SK-N-SH (cell line): ENCODE measurements around the gene ZNF324B. TPM values are rescaled to one million over a fixed set of nuclear protein-coding genes. Genes with fewer than 3 reads are reported as not detected.
"Not testable (repeated sequence)": the region's sequence is repeated elsewhere in the genome, so short reads cannot be mapped to it uniquely, and the experiment has no call there.

Experiments used
- CTCF ChIA-PET: fragments of 300-600, 350-600 bp; formaldehyde crosslinking; extraction: SDS; loops from one replicate; lab custom pipeline; 2021; lab: Yijun Ruan, JAX
- POLR2A ChIA-PET: fragments of 350-600 bp; sonication (Branson Sonifier 250); formaldehyde crosslinking; extraction: SDS; loops from one replicate; lab custom pipeline; 2020; ENCODE audit warnings: antibody characterized with exemption, inconsistent platforms; lab: Yijun Ruan, JAX
- DNase-seq: peaks from one replicate; pipeline ENCODE4 v3.0.0; 2012
- H2AFZ ChIP-seq: fragments of 200-600 bp; sonication (generic); 2 replicates; pipeline ENCODE4 v1.8.1; 2016; ENCODE audit warnings: antibody characterized with exemption, mild to moderate bottlenecking, low read depth
- H3F3A ChIP-seq: fragments of 200-600 bp; sonication (generic); replicated peaks from 2 replicates; pipeline ENCODE3; 2016; ENCODE audit warnings: antibody characterized with exemption, mild to moderate bottlenecking; ENCODE audit not compliant: insufficient read depth
- H3K27ac ChIP-seq, 2 experiments: fragments of 200-500 bp in 1 of 2; fragments of 200-600 bp in 1 of 2; sonication (Bioruptor generic) in 1 of 2; sonication (generic), shearing (Covaris generic) in 1 of 2; 2 replicates each; pipeline versions ENCODE4 v1.5.1 to v1.6.1; 2014 to 2016; ENCODE audit warnings: low read depth in 2 of 2, inconsistent platforms in 1 of 2, low read length in 1 of 2, mild to moderate bottlenecking in 1 of 2, mixed read lengths in 1 of 2
- H3K27me3 ChIP-seq: fragments of 200-600 bp; sonication (generic), shearing (Covaris generic); 2 replicates; pipeline ENCODE4 v1.6.1; 2016; ENCODE audit warnings: mixed run types; ENCODE audit not compliant: insufficient read depth
- H3K36me3 ChIP-seq, 2 experiments: fragments of 200-500 bp in 1 of 2; fragments of 200-600 bp in 1 of 2; sonication (Bioruptor generic) in 1 of 2; sonication (generic) in 1 of 2; replicated peaks in 1 of 2; 2 replicates each; pipeline versions ENCODE3 to v1.5.1; 2014 to 2016; ENCODE audit warnings: low read length in 1 of 2, mild to moderate bottlenecking in 1 of 2; ENCODE audit not compliant: insufficient read depth in 2 of 2, control insufficient read depth in 1 of 2
- H3K4me1 ChIP-seq, 2 experiments: fragments of 200-500 bp in 1 of 2; fragments of 200-600 bp in 1 of 2; sonication (Bioruptor generic) in 1 of 2; sonication (generic), shearing (Covaris generic) in 1 of 2; 2 replicates each; pipeline versions ENCODE4 v1.5.1 to v1.6.1; 2014 to 2016; ENCODE audit warnings: low read depth in 1 of 2, low read length in 1 of 2, mixed run types in 1 of 2; ENCODE audit not compliant: insufficient read depth in 2 of 2, control insufficient read depth in 1 of 2
- H3K4me2 ChIP-seq: fragments of 200-600 bp; sonication (generic), shearing (Covaris generic); 2 replicates; pipeline ENCODE4 v1.6.1; 2017; ENCODE audit warnings: mixed run types
- H3K4me3 ChIP-seq, 2 experiments: fragments of 200-500 bp in 1 of 2; fragments of 200-600 bp in 1 of 2; sonication (Bioruptor generic) in 1 of 2; sonication (generic), shearing (Covaris generic) in 1 of 2; 2 replicates each; pipeline versions ENCODE4 v1.5.1 to v1.8.1; 2014 to 2016; ENCODE audit warnings: low read depth in 2 of 2, inconsistent platforms in 1 of 2, low read length in 1 of 2, mild to moderate bottlenecking in 1 of 2, mixed read lengths in 1 of 2, moderate library complexity in 1 of 2
- H3K79me2 ChIP-seq: fragments of 200-600 bp; sonication (generic); 2 replicates; pipeline ENCODE4 v1.8.1; 2017; ENCODE audit warnings: mild to moderate bottlenecking; ENCODE audit not compliant: insufficient read depth
- H3K9ac ChIP-seq: fragments of 200-600 bp; sonication (generic); 2 replicates; pipeline ENCODE4 v1.6.1; 2017; ENCODE audit warnings: mixed run types
- H3K9me2 ChIP-seq: fragments of 200-600 bp; sonication (generic); 2 replicates; pipeline ENCODE4 v1.6.1; 2017; ENCODE audit warnings: mixed run types
- H3K9me3 ChIP-seq: fragments of 200-600 bp; sonication (generic); 2 replicates; pipeline ENCODE4 v1.6.1; 2017; ENCODE audit warnings: mixed run types, mild to moderate bottlenecking, moderate library complexity
- H4K20me1 ChIP-seq: fragments of 200-600 bp; sonication (generic); 2 replicates; pipeline ENCODE4 v1.6.1; 2017; ENCODE audit warnings: mild to moderate bottlenecking, mixed run types; ENCODE audit not compliant: insufficient read depth
- CTCF ChIP-seq: fragments of 200-600 bp; sonication (generic); IDR thresholded peaks from 2 replicates; pipeline ENCODE4 v1.6.1; 2017; ENCODE audit warnings: antibody characterized with exemption, mild to moderate bottlenecking, moderate library complexity
- GABPA ChIP-seq: IDR thresholded peaks from 2 replicates; pipeline ENCODE4 v1.4.0; 2012; ENCODE audit warnings: low read depth, mild to moderate bottlenecking
- GATA2 ChIP-seq: sonication (generic); formaldehyde crosslinking; IDR thresholded peaks from 2 replicates; pipeline ENCODE4 v1.5.0; 2020; ENCODE audit warnings: mild to moderate bottlenecking, missing genetic modification reagents
- NFIC ChIP-seq: IDR thresholded peaks from 2 replicates; pipeline ENCODE4 v1.4.0; 2012; ENCODE audit warnings: borderline replicate concordance
- NRF1 ChIP-seq: IDR thresholded peaks from 2 replicates; pipeline ENCODE4 v1.6.1; 2012; ENCODE audit warnings: low read depth, mild to moderate bottlenecking, low read length
- PBX3 ChIP-seq: IDR thresholded peaks from 2 replicates; pipeline ENCODE4; 2012
- RAD21 ChIP-seq: IDR thresholded peaks from 2 replicates; pipeline ENCODE4 v1.6.1; 2012; ENCODE audit warnings: mild to moderate bottlenecking, low read length
- TAF1 ChIP-seq: IDR thresholded peaks from 2 replicates; pipeline ENCODE4 v1.6.1; 2012; ENCODE audit warnings: low read depth, mild to moderate bottlenecking, low read length, moderate library complexity, borderline replicate concordance
- WGBS: methylation state at CpG from one replicate; pipeline ENCODE4 v1.1.6; 2017; ENCODE audit warnings: low lambda C conversion rate; 5-methylcytosine and 5-hydroxymethylcytosine counted together
- polyA plus RNA-seq, 3 experiments: library from polyadenylated mRNA; depleted of rRNA; stranded (reverse); fragments of >200 nt; gene quantifications; 2 replicates each; pipeline ENCODE4 v1.2.3, GENCODE V29; 2012

Gene ZNF324B
- polyA plus RNA-seq, 1 of the 3 experiments (the other 2 are of a cell fraction): 2.9 TPM

GRCh38 chr19:58484349-58484748 lies 32.9 kb downstream of the ZNF324B start:
- TF ChIP-seq CTCF: peak; percentile 30; the same call in 1 of the 2 replicates
- DNase-seq, H3K4me1 ChIP-seq, H3K27me3 ChIP-seq, H4K20me1 ChIP-seq, H3K79me2 ChIP-seq, H3F3A ChIP-seq, H3K9ac ChIP-seq, H3K9me2 ChIP-seq, H3K4me2 ChIP-seq, H2AFZ ChIP-seq, H3K4me3 ChIP-seq, POLR2A ChIA-PET, H3K27ac ChIP-seq, H3K9me3 ChIP-seq: not testable (repeated sequence)
- CTCF ChIA-PET: interaction anchor here (0.8 to 1.4 kb wide), 2 partner anchors 11 to 35 kb away, joined by 3 to 4 read pairs; no protein-coding TSS in a partner anchor
- 85% methylated on average over 5 of the region's 5 CpGs for WGBS
- peaks cover 0 to 12% of the 10 kb centered on the region in 2 experiments for H3K36me3 ChIP-seq

DNA sequence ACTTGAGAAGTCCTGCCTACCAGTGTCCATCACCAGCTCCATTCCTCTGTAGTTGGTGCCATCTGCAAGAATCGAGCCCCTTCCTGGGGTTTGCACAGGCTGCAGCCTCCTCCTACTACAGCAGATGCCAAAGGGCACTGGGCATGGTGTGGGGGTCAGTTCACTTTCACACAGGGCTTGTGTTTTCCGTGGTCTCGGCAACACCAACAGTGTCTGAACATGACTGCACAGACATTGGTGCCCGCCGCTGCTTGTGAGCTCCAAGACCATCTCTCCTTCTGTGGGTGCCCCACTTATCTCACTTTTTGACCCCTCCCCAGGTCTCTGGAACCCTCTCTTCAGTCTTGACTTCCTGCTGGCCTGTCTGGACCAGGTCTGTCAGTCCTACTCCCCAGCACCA lies 40.0 kb downstream of the ZNF324B start:
- no peak overlapping the region for H3K4me2 ChIP-seq
- H3K79me2 ChIP-seq: no peaks in the 10 kb centered on the region
- DNase-seq: no peak
- ChIA-PET POLR2A (no interaction called here), CTCF (no interaction called here)
- H3K27ac ChIP-seq: no peak overlapping the region
- no peak for TF ChIP-seq NFIC
- TF ChIP-seq GATA2 (CRISPR knock-in tag): no peak
- TF ChIP-seq NRF1: no peak
- no peak for TF ChIP-seq TAF1
- TF ChIP-seq PBX3: no peak
- TF ChIP-seq GABPA: no peak
- H3K9ac ChIP-seq: no peak overlapping the region
- H2AFZ ChIP-seq: no peak overlapping the region
- no peaks in the 10 kb centered on the region for H3F3A ChIP-seq
- 88% methylated on average over 5 of the region's 5 CpGs for WGBS
- no peaks in the 10 kb centered on the region for H3K9me2 ChIP-seq
- no peak overlapping the region for H3K4me3 ChIP-seq
- H3K27me3 ChIP-seq: no peaks in the 10 kb centered on the region
- H4K20me1 ChIP-seq: no peaks in the 10 kb centered on the region
- H3K36me3 ChIP-seq: no peaks in the 10 kb centered on the region
- no peaks in the 10 kb centered on the region for H3K4me1 ChIP-seq
- no peaks in the 10 kb centered on the region for H3K9me3 ChIP-seq

DNA sequence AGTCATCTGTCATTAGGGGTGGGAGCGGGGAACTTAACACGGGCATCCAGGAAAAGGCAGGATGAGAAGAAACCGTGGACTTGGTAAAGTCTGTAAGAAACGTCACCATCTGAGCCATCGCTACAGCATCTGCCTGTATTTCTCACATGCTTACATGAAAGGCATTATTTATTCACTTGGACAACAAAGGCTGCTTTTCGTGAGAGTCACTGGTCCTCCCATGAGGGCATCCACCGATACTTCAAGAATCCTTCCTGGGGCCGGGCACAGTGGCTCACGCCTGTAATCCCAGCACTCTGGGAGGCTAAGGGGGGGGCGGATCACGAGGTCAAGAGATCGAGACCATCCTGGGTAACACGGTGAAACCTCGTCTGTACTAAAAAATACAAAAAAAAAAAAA lies 40.8 kb downstream of the ZNF324B start:
- no peak overlapping the region for H3K4me3 ChIP-seq
- H3F3A ChIP-seq: no peaks in the 10 kb centered on the region
- H3K27ac ChIP-seq: no peak overlapping the region
- H3K79me2 ChIP-seq: no peaks in the 10 kb centered on the region
- H2AFZ ChIP-seq: no peak overlapping the region
- no peaks in the 10 kb centered on the region for H4K20me1 ChIP-seq
- no peaks in the 10 kb centered on the region; a peak in 1 of 4 replicates for H3K4me1 ChIP-seq
- ChIA-PET CTCF (no interaction called here), POLR2A (no interaction called here)
- H3K9ac ChIP-seq: no peak overlapping the region
- WGBS: 92% methylated on average over 14 of the region's 14 CpGs
- no peaks in the 10 kb centered on the region for H3K36me3 ChIP-seq
- TF ChIP-seq RAD21: no peak
- TF ChIP-seq TAF1: no peak
- H3K9me3 ChIP-seq: no peaks in the 10 kb centered on the region
- no peak for DNase-seq
- no peaks in the 10 kb centered on the region for H3K9me2 ChIP-seq
- no peak overlapping the region for H3K4me2 ChIP-seq
- no peaks in the 10 kb centered on the region for H3K27me3 ChIP-seq
